SW 1271 (cell line): ENCODE data around the gene PPFIA3.

ENCODE experiments used
- DNase-seq, 2 experiments: peaks; one replicate each; lab custom pipeline; 2025; lab: John Stamatoyannopoulos, UW

PPFIA3 gene

DNA sequence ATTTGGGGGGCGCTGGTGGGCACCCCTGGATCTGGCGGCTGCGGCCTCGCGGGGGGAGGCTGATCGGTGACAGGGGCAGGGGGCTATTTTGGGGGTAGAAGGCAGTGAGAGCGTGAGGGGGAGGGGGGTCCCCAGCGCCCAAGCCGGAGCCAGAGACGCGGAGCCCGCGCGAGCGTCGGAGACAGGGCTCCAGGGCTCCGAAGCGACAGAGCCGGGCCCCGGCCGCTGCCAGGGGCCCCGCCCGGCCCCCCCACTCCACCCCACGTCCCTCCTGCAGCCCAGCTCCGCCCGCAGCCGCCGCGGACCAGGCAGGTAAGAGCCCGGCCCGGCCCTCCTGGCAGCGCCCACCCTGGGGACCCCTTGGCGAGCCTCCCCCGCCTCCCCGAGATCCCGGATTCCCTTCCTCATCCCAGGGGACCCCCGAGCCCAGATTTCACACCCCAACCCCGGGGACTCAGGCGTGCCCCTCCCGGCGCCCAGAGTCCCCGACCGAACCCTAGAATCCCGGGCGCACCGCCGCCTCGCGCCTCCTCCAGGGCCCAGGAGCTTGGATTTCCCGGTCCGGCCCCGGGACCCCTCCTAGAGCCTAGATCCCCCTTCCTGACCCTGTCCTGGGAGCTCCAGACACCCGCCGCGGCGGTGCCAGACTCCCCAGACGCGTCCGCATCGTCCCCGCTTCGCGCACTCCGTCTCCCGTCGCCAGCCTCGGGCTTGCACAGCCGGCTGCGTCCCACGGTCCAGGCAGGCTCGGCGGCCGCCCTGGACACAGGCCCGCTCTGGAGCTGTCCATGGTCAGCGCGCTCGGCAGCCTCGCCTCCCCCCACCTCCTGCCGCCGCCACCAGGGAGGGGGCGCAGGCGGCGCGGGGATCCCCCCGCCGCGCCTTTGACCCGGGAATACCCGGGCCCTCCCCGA, at the start of gene PPFIA3:
Gene PPFIA3 (plus strand): TSS at position 134 of the 914 bp plus-strand sequence. CDS start 8,330 bp downstream, outside the sequence.
- DNase-seq, result no peak

DNA sequence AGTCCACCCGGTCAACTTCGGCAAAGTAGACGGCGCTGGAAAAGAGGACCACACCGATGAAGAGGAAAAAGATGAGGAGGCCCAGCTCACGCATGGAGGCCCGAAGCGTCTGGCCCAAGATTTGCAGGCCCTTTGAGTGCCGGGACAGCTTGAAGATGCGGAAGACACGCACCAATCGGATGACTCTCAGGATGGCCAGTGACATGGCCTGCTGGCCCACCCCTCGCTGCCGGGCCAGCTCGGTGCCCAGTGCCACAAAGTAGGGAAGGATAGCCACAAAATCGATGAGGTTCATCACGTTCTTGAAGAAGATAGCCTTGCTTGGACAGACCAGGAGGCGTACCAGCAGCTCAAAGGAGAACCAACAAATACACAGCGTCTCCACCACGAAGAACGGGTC, 48.9 kb upstream of the PPFIA3 start:
- DNase-seq, result no peak

DNA sequence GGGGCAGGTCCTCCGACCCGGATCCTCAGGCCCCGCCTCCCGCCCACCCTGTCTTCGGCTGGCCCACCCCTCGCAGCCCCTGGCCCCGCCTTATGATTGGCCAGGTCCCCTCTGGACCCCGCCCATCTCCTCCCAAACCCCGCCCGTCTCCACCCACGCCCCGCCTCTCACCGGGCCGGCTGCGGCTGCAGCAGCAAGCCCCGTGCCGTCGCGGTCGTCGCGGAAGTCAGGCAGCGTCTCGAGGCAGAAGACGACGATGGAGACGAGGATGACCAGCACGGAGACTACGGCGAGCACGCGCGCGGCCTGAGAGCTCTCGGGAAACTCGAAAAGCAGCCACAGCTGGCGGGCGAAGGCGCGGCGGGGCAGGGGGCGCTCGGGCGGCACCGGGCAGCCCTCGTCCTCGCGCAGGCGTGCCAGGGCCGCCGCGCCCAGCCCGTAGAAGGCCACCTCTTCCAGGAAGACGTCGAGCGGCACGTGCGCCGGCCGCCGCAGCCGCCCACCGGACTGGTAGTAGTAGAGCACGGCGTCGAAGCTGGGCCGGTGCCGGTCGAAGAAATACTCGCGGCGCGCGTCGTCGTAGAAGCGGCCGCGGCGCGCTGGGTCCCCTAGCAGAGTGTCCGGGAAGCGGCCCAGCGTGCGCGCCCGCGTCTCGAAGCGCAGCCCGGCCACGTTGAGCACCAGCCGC, 47.3 kb upstream of the PPFIA3 start:
- DNase-seq, result no peak

DNA sequence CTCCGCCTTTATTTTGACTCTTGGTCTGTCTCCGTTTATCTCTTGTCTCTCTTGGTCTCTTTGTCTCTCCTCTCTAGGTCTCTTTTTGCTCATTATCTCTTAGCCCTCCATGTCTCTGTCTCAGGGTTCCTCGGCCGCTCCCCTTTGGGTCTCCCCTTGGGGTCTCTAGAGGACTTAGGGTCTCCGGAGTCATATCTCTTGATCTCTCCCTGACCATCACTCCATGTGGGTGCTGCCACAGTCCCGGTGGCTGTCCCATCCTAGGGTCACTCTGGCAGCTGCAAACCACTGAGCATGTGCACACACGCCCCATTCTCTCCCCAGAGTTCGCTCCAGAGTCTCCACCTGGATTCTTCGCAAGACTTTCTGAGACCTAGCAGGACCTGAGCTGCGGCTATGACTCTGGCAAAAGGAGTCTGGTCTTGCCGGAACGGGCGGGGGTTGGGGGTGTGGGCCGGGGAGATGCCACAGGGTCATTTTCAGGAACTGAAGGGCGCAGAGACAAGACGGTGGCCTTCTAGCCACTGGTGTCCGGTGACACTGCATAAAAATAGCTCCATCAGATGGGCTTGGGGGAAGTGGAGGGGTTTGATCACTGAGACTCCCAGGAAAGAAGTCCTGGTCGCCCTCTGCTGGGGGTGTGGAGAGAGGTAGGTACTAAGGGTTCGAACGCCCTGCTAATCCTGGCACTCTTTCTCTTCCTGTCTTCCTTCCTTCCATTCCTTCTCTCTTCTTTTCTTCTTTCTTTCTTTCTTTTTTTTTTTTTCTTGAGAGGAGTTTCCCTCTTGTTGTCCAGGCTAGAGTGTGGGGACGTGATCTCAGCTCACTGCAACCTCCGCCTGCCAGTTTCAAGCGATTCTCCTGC, 45.6 kb upstream of the PPFIA3 start:
- DNase-seq, result no peak

DNA sequence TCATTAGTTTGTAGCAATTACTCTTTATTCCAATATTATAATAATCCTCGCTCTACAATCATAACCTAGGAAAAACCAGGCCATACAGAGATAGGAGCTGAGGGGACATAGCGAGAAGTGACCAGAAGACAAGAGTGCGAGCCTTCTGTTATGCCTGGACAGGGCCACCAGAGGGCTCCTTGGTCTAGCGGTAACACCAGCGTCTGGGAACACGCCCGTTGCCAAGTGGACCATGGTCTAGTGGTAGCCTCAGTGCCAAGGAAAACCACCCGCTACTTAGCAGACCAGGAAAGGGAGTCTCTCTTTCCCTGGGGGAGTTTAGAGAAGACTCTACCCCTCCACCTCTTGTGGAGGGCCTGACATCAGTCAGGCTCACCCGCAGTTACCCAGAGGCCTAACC, 44.5 kb upstream of the PPFIA3 start:
- peak in 1 of 2 experiments; percentile 41 for DNase-seq

DNA sequence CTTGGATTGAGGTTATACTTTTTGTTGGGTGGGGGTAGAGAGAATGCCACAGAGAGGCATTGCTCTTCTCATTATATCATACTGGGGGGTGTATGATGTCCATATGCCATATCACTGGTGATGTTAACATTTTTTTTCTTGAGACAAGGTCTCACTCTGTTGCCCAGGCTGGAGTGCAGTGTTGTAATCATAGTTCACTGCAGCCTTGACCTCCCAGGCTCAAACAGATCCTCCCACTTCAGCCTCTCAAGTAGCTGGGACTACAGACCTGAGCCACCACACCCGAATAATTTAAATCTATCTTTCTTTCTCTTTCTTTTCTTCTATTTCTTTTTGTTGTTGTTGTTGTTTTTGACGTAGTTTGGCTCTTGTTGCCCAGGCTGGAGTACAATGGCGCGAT, 39.0 kb upstream of the PPFIA3 start:
- DNase-seq, result no peak

DNA sequence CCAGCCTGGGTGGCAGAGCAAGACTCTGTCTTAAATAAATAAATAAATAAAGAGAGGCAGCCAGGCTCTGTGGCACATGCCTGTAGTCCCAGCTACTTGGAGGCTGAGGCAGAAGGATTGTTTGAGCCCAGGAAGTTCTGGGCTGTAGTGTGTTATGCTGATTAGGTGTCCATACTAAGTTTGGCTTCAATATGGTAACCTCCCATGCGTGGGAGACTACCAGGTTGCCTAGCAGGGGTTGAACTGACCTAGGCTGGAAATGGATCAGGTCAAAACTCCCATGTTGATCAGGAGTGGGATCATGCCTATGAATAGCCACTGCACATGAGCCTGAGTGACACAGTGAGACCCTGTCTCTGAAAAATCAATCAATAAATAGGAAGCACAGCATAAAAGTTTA, 38.1 kb upstream of the PPFIA3 start:
- DNase-seq, result no peak

DNA sequence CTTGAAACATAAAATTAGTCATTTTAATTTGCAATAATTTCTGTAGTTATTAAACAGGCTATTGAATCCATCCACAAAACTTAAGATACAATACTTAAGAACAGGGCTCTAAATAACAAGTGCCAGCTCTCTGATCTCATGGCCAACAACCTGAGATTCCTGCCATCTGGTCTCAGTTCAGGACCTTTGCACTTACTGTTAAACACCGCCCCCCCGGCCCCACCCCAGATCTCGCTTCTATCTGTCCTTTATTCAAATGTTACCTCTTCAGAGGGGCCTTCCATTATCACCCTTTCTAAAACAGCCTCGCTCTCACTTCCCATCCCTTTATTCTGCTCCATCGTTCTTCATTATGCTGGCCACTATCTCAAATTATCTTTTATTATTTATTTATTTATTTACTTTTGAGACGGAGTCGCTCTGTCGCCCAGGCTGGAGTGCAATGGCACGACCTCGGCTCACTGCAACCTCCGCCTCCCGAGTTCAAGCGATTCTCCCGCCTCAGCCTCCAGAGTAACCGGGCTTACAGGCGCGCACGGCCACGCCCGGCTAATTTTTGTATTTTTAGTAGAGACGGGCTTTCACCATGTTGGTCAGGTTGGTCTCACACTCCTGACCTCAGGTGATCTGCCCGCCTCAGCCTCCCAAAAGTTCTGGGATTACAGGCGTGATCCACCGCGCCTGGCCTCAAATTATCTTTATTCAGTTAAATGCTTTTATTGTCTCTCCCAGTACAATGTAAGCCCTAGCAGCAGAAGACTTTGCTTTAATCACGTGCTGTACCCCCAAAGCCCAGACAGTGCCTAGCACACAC, 34.9 kb upstream of the PPFIA3 start:
- DNase-seq, result no peak

DNA sequence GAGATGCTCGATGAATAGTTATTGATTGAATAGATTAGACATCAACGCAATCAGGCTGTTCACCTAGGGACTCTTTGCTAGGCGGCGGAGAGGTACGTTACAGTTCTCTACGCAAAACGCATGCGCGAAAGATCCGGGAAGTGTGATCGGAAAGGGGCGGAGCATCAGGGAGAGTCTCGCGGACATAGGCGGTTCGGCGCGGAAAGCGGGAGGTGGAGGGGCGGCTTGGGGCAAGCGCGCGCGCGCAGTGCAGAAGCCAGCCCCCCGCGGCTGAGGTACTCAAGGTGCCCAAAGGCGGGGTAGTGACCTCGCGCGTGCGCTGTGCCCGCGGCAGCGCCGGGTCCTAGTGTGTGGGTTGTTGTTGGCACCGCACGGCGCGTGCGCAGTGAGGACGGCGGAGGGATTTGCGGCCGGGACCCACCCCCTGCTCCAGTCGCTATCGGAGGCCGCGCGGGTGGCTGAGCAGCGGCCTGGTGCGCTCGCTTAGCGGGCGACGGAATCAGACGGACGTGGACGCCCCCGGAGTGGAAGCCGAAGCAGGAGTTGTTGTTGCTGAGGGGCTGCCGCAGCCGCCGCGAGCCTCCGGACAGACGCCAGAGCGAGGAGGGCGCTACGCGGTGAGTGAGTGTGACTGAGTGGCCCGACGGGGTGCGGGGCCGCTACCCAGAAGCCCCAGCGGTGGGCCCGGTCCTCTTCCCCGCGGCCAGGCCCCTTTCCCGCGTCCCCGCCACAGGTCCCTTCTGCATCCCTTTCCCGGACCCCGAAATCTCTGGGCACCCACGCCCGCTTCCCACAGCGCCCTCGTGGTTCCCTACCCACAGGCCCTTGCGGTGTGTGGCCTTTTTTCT, 34.1 kb upstream of the PPFIA3 start, which contains the start of gene SNRNP70:
Gene SNRNP70 (plus strand): TSS at position 432 of the 848 bp plus-strand sequence. CDS start 964 bp downstream, outside the sequence.
- peak; percentile 90 to 96 for DNase-seq

DNA sequence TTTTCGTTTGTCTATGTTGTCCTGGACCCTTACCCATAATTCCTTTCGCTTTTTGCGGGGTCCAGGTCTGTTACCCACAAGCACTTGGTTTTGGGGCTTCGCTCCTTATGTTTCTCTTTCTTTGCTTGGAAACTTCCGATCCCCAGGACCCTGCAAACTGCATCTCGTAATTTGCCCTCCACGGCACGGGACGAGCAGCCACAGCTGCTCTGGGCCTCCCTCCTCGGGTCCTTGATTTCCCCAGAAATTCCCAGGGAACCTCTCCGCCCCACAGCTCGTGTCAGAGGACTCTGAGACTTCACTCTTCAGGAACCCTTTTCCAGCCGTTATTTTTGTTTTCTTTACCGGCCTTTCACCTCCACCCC, 33.5 kb upstream of the PPFIA3 start:
- DNase-seq, result no peak

DNA sequence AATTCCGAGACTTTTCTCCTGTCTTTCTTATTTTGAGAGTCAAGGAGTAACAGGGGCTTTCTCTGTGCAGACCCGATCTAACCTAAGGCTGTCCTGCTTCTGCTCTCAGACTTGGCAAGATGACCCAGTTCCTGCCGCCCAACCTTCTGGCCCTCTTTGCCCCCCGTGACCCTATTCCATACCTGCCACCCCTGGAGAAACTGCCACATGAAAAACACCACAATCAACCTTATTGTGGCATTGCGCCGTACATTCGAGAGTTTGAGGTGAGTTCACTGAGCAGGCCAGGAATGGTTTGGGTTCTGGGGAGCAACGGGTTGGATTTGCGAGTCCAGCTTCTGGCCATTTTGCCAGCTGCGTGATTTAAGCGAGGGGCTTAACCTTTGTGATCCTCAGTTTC, 33.0 kb upstream of the PPFIA3 start:
- no peak for DNase-seq

DNA sequence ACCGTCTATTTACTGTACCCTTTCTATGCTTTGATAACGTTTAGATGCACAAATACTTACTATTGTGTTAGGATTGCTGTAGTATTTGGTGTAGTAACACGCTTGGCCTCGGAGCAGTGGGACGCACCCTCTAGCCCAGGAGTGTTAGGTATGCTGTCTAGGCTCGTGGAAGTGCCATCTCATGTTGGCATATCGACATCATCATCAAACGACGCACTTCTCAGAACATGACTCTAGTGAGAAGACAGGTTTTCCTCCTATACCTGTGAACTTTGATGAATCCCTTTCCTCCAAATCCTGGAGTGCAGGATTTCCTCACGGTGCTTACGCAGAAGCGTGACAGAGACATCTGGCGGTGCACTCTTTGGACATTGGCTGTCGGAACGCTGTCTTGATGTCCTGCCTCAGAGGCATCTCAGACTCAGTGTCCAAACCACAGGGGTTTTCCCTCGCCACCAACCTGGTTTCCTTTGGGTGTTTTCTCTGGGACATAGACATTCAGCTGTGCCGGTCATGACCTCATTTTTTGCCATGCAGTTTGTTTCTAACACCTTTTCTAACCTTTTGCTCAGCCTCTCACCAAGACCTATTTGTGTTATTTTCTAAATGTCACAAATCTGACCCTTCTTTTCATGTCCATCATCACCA, 27.8 kb upstream of the PPFIA3 start:
- no peak for DNase-seq

DNA sequence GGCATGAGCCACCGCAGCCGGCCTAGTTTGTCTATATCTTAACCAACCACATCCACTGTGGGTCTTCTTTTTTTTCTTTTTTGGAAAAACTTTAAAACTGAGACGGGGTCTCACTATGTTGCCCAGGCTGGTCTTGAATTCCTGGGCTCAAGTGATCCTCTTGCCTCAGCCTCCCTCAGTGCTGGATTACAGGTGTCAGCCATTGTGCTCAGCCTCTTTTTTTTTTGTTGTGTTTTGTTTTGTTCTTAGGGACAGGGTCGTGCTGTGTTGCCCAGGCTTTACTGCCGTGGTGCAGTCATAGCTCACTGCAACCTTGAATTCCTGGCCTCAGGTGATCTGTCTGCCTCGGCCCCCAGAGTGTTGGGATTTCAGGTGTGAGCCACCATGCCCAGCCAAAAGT, 26.7 kb upstream of the PPFIA3 start:
- DNase-seq, result no peak

DNA sequence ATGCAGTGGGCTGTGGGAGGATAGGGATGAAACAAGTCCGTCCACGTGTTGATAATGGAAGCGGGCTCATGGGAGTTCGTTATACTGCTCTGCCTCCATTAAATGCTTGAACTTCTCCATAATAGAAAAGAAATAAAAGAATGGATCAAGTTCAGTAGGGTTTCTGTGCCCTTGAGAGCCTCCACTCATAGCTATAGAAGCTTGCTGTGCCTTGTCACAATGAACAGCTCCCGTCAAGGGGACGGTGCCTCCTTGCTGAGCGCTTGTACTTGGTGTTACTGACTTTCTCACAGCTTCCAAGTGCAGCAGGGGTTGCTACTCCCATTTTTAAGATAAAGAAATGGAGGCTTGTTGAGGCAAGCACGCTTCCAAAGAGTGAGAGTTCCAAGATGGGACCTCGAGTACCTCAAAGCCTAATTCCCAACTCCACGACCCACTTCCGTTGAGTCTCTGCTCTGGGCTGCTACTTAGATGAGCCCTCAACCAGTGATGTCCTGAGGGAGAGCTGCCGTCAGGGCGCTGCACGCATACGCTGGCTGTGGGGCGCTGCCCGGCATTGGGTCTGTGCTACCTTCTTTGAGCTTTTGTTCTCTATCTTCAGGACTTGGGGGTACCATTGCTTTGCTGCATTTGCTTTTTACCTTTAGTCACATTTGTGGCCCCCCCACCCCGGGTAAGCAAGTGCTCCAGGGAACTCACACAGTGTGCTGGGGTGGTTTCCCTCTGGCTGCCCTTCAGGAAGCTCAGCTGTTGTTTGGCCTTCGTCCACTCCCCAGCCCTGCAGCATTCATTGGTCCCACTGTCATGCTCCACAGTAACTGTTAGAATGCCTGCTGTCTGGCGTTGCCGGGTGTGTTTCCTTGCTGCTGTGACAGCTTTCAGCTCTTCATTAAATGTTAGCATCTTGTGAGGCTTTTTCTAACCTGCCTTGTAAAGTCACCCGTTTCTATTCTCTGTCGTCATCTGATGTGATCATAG, 24.6 kb upstream of the PPFIA3 start:
- DNase-seq, result no peak

DNA sequence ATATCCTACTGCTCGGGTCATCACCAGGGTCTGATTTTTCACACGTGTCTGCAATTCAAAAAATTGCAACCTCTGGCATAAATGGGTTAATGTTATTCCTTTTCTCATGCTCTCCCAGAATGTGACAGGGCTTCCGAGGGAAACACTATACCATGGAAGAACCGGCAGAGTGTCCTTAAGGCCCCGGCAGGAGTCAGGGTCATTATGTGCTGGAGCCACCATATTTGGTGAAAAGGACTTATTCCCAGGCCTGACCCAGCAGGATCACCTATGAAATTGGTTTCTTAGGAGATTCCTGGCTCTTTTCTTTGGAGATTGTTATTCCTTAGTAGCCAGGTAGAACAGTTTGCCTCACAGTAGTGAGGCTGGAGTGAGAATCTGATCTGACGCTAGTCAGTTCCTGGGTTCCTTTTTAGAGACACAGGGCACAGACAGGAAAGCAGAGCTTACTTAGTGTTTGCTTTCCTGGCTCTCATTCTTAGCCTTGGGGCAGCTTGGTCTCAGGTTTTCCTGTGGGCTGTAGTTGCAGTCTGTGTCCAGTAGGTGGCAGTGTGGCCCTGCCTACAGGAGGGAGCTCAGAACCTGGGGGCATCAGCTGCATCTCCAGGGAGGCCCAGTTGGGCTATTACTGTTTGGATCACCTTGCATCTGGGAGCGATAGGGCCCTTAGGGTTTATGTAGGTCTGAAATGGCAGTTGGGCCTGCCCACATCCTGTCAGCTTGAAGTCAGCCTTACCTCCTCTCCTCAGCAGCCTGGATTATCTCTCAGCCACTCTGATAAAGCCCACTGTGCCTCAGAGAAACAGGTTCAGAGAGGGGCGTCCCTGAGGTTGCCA, 21.7 kb upstream of the PPFIA3 start:
- peak; percentile 20 to 69 for DNase-seq

DNA sequence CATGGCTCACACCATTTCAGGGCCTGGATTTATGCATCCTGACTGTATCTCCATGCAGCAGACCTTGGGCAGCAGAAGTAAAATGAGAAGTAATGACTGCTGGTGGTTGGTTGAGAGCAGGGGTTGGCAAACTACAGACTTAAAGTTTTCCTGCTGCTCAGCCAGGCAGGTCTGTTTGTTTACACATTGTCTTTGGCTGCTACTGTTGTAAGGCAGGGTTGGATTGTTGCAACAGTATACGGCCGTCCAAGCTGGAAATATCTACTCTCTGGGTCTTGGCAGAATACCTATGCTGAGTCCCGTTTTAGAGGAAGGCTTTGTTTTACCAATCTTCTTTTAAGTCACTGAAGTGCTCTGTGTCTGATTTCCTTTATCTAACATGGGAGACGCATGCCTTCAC, 20.5 kb upstream of the PPFIA3 start:
- no peak for DNase-seq

DNA sequence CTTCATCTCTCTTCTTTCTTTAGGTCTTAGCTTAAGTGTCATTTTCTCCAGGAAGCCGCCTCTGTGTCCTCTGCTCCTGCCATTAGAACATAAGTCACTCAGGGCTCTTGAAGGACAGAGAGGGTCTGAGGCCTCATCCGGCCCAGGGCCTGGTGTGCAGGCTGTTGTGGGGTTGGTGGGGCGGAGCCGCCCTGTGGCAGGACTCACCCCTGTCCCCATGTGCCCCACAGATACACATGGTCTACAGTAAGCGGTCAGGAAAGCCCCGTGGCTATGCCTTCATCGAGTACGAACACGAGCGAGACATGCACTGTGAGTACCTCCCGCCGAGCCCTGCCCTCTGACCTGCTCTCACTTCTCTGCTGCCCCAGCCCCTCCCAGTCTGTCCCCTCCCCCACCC, 18.2 kb upstream of the PPFIA3 start:
- DNase-seq, result no peak

DNA sequence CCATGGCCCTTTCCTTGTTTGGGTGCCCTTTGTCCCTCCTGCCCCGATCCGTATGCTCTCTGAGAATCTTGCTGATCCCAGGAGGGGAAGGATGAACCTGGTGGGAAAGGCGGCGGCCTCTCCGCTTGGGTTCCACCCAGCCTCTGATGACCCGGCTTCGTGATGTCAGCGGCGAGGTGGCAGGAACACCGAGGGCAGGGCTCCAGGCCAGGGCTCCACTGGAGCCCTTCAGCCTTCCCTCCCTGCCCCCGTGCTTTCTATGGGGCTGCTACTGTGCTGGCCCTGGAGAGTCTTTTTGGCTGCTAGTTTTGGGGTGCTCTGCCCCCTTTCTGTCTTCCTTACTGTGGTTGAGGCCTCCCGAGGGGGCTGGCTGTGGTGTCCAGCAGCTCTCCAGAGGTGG, 17.0 kb upstream of the PPFIA3 start:
- DNase-seq, result no peak
